Measurements from ENCODE around the gene CLDN4. TPM values are rescaled to one million over a fixed set of nuclear protein-coding genes. Genes with fewer than 3 reads are reported as not detected.

CLDN4 gene
- total RNA-seq, 1 donor, result 0.86 TPM

- no peak for DNase-seq (ENCODE audit: low read depth)
- no peak overlapping the region for H3K4me3 ChIP-seq (ENCODE audit: low read depth, low read length)
These were observed 39.3 kb downstream of the CLDN4 start for GRCh38 chr7:73870041-73870492.

GRCh38 chr7:73871163-73872011 is 40.6 kb downstream of the CLDN4 start:
- no peak for DNase-seq (ENCODE audit: low read depth)
- no peak overlapping the region for H3K4me3 ChIP-seq (ENCODE audit: low read depth, low read length)
- TF ChIP-seq CTCF (IDR thresholded peaks at IDR 0.05; ENCODE audit: insufficient read depth, low read depth, low read length), result no peak

More at GRCh38 chr7:73870041-73870492, 39.3 kb downstream of the CLDN4 start:
- no peak for TF ChIP-seq CTCF (IDR thresholded peaks at IDR 0.05; ENCODE audit: insufficient read depth, low read depth, low read length)

- no peak for DNase-seq (ENCODE audit: low read depth)
- H3K4me3 ChIP-seq (ENCODE audit: low read depth, low read length), result no peak overlapping the region
- TF ChIP-seq CTCF (IDR thresholded peaks at IDR 0.05; ENCODE audit: insufficient read depth, low read depth, low read length), result no peak
These were observed 41.5 kb downstream of the CLDN4 start for GRCh38 chr7:73872056-73872908.

- TF ChIP-seq CTCF (IDR thresholded peaks at IDR 0.05; ENCODE audit: insufficient read depth, low read depth, low read length), result no peak
- no peak overlapping the region for H3K4me3 ChIP-seq (ENCODE audit: low read depth, low read length)
- no peak for DNase-seq (ENCODE audit: low read depth)
These were observed 45.6 kb downstream of the CLDN4 start for GRCh38 chr7:73876361-73876760.

- DNase-seq (ENCODE audit: low read depth), result no peak
- no peak for TF ChIP-seq CTCF (IDR thresholded peaks at IDR 0.05; ENCODE audit: insufficient read depth, low read depth, low read length)
- no peak overlapping the region for H3K4me3 ChIP-seq (ENCODE audit: low read depth, low read length)
These were observed 46.2 kb downstream of the CLDN4 start for GRCh38 chr7:73876973-73877372.

- H3K4me3 ChIP-seq (ENCODE audit: low read depth, low read length), result no peak overlapping the region
- no peak for TF ChIP-seq CTCF (IDR thresholded peaks at IDR 0.05; ENCODE audit: insufficient read depth, low read depth, low read length)
- DNase-seq (ENCODE audit: low read depth), result peak; percentile 66
These were observed 49.3 kb downstream of the CLDN4 start for GRCh38 chr7:73879977-73880681.

All from fibroblast of villous mesenchyme (primary cell).